COLO829 (cell line): ENCODE measurements around the gene RIT2.
"Not testable (repeated sequence)": the region's sequence is repeated elsewhere in the genome, so short reads cannot be mapped to it uniquely, and the experiment has no call there.

Experiments used
- DNase-seq: peaks from one replicate; pipeline ENCODE4 v3.0.0; 2012; ENCODE audit warnings: low spot score

RIT2 gene

GRCh38 chr18:42752916-42753315 is 362.6 kb downstream of the RIT2 start:
- DNase-seq = no peak

- no peak for DNase-seq
These were observed 368.7 kb downstream of the RIT2 start for GRCh38 chr18:42746794-42747193.

- DNase-seq = no peak
These were observed 369.6 kb downstream of the RIT2 start for GRCh38 chr18:42745931-42746330.

DNA sequence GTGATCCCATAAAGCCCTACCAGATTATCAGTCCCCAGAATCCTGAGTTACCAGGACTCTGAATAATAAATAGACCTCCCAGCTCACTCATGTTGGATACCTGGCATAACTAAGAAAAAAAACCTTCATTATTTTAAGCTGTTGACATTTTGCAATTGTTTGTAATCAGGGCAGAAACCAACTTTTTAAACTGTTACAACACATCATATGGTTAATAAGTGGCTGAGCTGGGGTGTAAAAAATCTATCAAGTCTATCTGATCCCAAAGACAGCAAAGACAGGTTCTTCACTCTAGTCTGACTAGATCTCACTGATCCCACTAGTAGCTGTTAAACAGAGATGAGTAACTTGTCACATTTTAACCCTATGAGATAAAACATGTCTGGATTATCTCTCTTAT is 370.3 kb downstream of the RIT2 start:
- DNase-seq = no peak

- DNase-seq = no peak
These were observed 371.9 kb downstream of the RIT2 start for GRCh38 chr18:42743373-42744138.

DNA sequence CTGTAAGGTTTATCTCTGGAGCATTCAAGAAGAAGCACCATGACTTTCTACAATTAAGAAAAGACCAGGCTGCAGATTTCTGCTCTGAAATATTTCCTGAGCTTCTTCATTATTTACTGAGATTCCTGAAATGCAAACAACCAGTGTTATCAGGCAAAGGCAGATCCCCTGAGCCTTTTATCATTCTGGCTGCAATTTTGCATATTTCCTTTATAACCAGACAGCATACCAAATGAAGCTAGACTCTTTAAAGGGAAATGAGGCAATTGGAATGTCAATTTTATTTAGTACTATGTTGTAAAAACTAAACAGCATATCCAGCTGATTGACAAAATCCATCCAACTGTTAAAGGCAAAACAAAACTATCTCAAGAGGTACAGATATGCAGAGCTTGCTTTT is 372.5 kb downstream of the RIT2 start:
- DNase-seq = no peak

GRCh38 chr18:42742474-42742873 is 373.0 kb downstream of the RIT2 start:
- DNase-seq = no peak

DNA sequence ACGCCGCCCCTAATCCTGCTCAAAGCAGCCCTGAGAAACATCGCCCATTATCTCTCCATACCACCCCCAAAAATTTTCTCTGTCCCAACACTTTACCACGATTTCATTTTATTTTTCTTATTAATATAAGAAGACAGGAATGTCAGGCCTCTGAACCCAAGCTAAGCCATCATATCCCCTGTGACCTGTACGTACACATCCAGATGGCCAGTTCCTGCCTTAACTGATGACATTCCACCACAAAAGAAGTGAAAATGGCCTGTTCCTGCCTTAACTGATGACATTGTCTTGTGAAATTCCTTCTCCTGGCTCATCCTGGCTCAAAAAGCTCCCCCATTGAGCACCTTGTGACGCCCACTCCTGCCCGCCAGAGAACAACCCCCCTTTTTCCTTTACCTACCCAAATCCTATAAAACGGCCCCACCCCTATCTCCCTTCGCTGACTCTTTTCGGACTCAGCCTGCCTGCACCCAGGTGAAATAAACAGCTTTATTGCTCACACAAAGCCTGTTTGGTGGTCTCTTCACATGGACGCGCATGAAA is 373.6 kb downstream of the RIT2 start:
- DNase-seq = not testable (repeated sequence)

DNA sequence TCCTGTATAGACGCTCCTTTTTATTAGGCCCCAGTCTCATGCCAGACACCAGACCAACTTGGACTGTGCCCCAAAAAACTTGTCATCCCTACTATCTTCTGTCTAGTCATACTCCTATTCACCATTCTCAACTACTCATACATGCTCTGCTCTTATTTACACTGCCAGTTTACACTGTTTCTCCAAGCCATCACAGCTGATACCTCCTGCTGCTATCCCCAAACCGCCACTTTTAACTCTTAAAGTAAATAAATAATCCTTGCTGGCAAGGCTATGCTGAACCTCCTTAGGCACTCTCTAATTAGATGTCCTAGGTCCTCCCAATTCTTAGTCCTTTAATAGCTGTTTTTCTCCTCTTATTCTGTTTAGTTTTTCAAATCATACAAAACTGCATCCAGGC is 374.2 kb downstream of the RIT2 start:
- DNase-seq = not testable (repeated sequence)

- DNase-seq = no peak
These were observed 379.4 kb downstream of the RIT2 start for GRCh38 chr18:42736074-42736473.

- DNase-seq = no peak
These were observed 381.0 kb downstream of the RIT2 start for GRCh38 chr18:42734520-42734919.

DNA sequence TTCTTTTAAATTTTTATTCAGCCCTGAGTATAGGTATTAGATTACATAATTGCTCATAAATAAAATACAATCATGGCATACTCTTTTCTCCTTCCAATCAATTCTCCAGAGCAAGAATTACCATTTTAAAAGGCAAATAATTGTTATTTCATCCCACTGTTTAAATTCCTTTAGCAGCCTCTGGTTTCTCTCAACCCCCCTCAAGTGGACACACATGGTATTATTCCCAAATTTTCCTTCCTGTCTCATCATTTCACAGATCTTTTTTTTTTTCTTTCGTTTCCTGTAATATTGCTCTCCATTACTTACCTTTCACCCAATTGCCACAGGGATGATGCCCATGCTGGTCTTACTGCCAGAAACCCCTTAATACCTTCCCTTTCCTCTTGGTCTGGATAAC is 385.2 kb downstream of the RIT2 start:
- no peak for DNase-seq

DNA sequence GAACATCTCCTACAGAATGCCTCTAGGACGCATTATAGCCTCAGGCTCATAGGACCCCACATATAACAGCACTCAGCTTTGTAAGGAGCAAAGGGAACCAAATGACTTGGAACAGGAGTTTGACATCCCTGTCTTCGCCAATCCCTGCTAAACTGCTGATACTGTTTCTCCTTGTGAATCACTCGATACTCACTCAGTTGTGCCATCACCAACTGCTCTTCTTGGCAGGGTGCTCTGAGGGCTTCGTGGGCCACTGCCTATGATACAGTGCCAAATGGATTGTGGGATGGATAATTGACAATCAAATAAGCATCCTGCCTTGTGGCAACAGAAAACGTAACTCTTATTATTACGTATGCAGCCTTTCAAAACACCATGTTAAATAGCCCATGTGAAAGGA is 396.3 kb downstream of the RIT2 start:
- no peak for DNase-seq

DNA sequence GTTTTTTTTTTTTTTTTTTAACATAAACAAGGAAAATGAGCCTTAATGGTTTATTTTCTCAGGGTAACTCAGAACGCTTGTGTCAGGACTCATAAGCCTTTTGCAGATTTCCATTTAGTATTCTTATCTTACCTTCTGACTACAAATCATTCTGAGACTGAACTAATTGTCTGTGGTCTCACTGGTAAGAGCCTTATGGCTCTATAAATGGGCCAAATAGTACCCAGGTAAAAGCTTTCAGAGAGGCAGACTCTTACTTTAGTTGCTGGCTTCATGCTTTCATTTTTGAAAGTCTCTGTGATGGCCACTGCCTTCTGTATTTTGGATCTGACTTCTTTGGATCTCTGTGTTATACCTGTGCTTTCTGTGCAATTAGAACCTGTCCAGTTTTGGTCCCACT is 403.4 kb downstream of the RIT2 start:
- DNase-seq = no peak

DNA sequence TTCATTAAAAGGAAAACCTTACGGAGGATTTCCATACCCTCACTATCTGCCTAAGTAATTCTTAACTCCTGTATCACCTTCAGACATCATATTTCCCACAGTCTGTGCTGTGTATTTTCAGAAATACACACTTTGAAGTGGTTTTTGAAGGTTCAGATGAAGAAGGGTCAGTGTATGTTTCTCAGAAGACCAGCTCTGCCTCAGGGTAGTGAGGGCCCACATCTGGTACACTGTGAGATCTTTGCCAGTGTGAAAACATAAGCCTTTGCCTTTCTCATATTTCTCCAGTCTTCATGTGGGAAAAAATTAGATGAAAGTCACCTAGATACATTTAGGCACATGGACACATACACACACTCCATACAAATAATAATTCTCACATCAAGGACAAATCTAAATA is 408.4 kb downstream of the RIT2 start:
- no peak for DNase-seq

- DNase-seq = no peak
These were observed 408.9 kb downstream of the RIT2 start for GRCh38 chr18:42706618-42707017.

DNA sequence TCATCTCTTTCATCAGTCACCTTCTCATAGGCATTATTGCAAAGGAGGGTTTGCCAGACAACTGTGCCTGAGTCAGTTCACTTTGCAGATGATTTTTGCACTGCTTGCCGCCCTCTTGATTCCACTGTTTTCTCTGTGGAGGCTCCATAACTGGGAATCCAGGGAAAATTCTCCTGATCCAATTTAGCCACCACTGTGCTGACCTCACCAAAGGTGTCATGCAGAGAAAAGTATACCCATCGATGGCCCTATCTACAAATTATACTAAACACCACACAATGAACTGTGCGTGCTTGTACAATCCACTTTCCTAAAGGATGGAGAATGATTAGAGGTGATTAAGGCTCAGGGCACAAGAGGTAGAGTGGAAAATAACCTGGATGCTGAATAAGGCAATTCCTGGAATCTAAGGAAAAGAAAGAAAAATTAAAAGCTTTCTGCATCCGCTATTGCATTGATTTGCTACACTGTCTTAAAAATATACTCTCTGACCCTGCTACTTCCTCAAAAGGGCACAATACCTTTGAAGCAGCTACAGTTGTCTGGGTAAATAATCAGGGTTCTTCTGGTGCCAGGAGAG is 409.4 kb downstream of the RIT2 start:
- no peak for DNase-seq
